Suprapubic skin (tissue), 4 donors: ENCODE results near the gene CDKL2. TPM values are rescaled to one million over a fixed set of nuclear protein-coding genes. Genes with fewer than 3 reads are reported as not detected.

ENCODE experiments used
- DNase-seq, 2 donors: peaks; one replicate each; pipeline ENCODE4 v3.0.0-alpha.2; 2019; ENCODE audit warnings: low spot score in 2 of 2
- H3K27ac ChIP-seq: fragments of 200-600 bp; sonication (generic); one replicate; pipeline ENCODE4 v1.5.1; 2019
- H3K27me3 ChIP-seq: fragments of 200-600 bp; sonication (generic); one replicate; pipeline ENCODE4 v1.5.1; 2019
- H3K36me3 ChIP-seq: fragments of 200-600 bp; sonication (generic); one replicate; pipeline ENCODE4 v1.5.1; 2019
- H3K4me1 ChIP-seq: fragments of 200-600 bp; sonication (generic); one replicate; pipeline ENCODE4 v1.5.1; 2019
- H3K4me3 ChIP-seq: fragments of 200-600 bp; sonication (generic); one replicate; pipeline ENCODE4 v1.5.1; 2019; ENCODE audit warnings: mild to moderate bottlenecking
- H3K9me3 ChIP-seq: fragments of 200-600 bp; sonication (generic); one replicate; pipeline ENCODE4 v1.5.1; 2019
- CTCF ChIP-seq, 2 donors: fragments of 200-600 bp in 1 of 2; fragments of 450-650 bp in 1 of 2; sonication (generic) in 1 of 2; IDR thresholded peaks; one replicate each; pipeline ENCODE4 v1.5.1; 2016 to 2019; ENCODE audit warnings: antibody characterized with exemption in 2 of 2, mild to moderate bottlenecking in 1 of 2, moderate library complexity in 1 of 2
- EP300 ChIP-seq: sonication (generic); formaldehyde crosslinking; IDR thresholded peaks from one replicate; pipeline ENCODE4 v1.6.1; 2017; ENCODE audit warnings: antibody characterized with exemption
- POLR2A ChIP-seq, 2 donors: fragments of 450-650 bp; IDR thresholded peaks; one replicate each; pipeline ENCODE4 v1.6.1; 2017; ENCODE audit warnings: antibody characterized with exemption in 2 of 2, mild to moderate bottlenecking in 2 of 2, moderate library complexity in 2 of 2
- POLR2AphosphoS5 ChIP-seq, 3 donors: sonication (generic); formaldehyde crosslinking; IDR thresholded peaks; one replicate each; pipeline ENCODE4 v1.6.1; 2017; ENCODE audit warnings: antibody characterized with exemption in 3 of 3
- WGBS: methylation state at CpG from one replicate; pipeline ENCODE4 v1.1.5; 2018; 5-methylcytosine and 5-hydroxymethylcytosine counted together
- total RNA-seq, 4 donors: library from RNA; depleted of rRNA; stranded (reverse); fragments of >200 nt; gene quantifications; one replicate each; pipeline ENCODE4 v1.1.0, GENCODE V29; 2016

CDKL2 gene
- total RNA-seq, 4 donors from 2014 or later = 1.3 to 2.0 (median 1.8) TPM; not detected in 1

- no peak overlapping the region for H3K27ac ChIP-seq
- H3K4me1 ChIP-seq = no peaks in the 10 kb centered on the region
- WGBS = 88% methylated on average over 7 of the region's 7 CpGs
- peaks cover 8% of the 10 kb centered on the region for H3K36me3 ChIP-seq
- H3K9me3 ChIP-seq = no peaks in the 10 kb centered on the region
- no peak for DNase-seq
- H3K4me3 ChIP-seq = no peak overlapping the region
- TF ChIP-seq POLR2A (IDR thresholded peaks at IDR 0.05) (no peak), POLR2AphosphoS5 (IDR thresholded peaks at IDR 0.05) (no peak), EP300 (no peak), CTCF (IDR thresholded peaks at IDR 0.05) (no peak)
- no peaks in the 10 kb centered on the region for H3K27me3 ChIP-seq
These were observed 8.9 kb upstream of the CDKL2 start for GRCh38 chr4:75639124-75639695.

GRCh38 chr4:75637827-75638226 is 7.5 kb upstream of the CDKL2 start:
- TF ChIP-seq POLR2A (IDR thresholded peaks at IDR 0.05) = no peak
- no peak for TF ChIP-seq POLR2AphosphoS5 (IDR thresholded peaks at IDR 0.05)
- TF ChIP-seq EP300 = no peak
- no peak for TF ChIP-seq CTCF (IDR thresholded peaks at IDR 0.05)
- H3K27me3 ChIP-seq = no peaks in the 10 kb centered on the region
- DNase-seq = no peak
- H3K36me3 ChIP-seq = peaks cover 2% of the 10 kb centered on the region
- no peaks in the 10 kb centered on the region for H3K9me3 ChIP-seq
- 96% methylated on average over 1 of the region's 1 CpG for WGBS
- H3K4me3 ChIP-seq = no peak overlapping the region
- H3K4me1 ChIP-seq = no peaks in the 10 kb centered on the region
- no peak overlapping the region for H3K27ac ChIP-seq

- no peaks in the 10 kb centered on the region for H3K9me3 ChIP-seq
- no peaks in the 10 kb centered on the region for H3K4me1 ChIP-seq
- TF ChIP-seq POLR2AphosphoS5 (IDR thresholded peaks at IDR 0.05) = no peak
- TF ChIP-seq CTCF (IDR thresholded peaks at IDR 0.05) = no peak
- no peak for TF ChIP-seq POLR2A (IDR thresholded peaks at IDR 0.05)
- TF ChIP-seq EP300 = no peak
- no peaks in the 10 kb centered on the region for H3K27me3 ChIP-seq
- H3K27ac ChIP-seq = no peak overlapping the region
- 85% methylated on average over 1 of the region's 1 CpG for WGBS
- no peak for DNase-seq
- H3K4me3 ChIP-seq = no peak overlapping the region
- peaks cover 2% of the 10 kb centered on the region for H3K36me3 ChIP-seq
These were observed 6.8 kb upstream of the CDKL2 start for GRCh38 chr4:75637176-75637575.

GRCh38 chr4:75634951-75635350 is 4.6 kb upstream of the CDKL2 start:
- Histone ChIP-seq H3K27me3 (no peaks in the 10 kb centered on the region), H3K4me3 (no peak overlapping the region), H3K36me3 (no peaks in the 10 kb centered on the region), H3K9me3 (no peaks in the 10 kb centered on the region), H3K4me1 (peaks cover 11% of the 10 kb centered on the region), H3K27ac (no peak overlapping the region)
- TF ChIP-seq CTCF (IDR thresholded peaks at IDR 0.05) (no peak), POLR2AphosphoS5 (IDR thresholded peaks at IDR 0.05) (no peak), POLR2A (IDR thresholded peaks at IDR 0.05) (no peak), EP300 (no peak)
- DNase-seq = no peak
- 60% methylated on average over 2 of the region's 2 CpGs for WGBS

GRCh38 chr4:75634281-75634680 is 4.0 kb upstream of the CDKL2 start:
- H3K4me3 ChIP-seq = no peak overlapping the region
- TF ChIP-seq POLR2AphosphoS5 (IDR thresholded peaks at IDR 0.05) (no peak), EP300 (no peak), POLR2A (IDR thresholded peaks at IDR 0.05) (no peak), CTCF (IDR thresholded peaks at IDR 0.05) (no peak)
- H3K27ac ChIP-seq = no peak overlapping the region
- WGBS = 66% methylated on average over 3 of the region's 3 CpGs
- H3K27me3 ChIP-seq = no peaks in the 10 kb centered on the region
- DNase-seq = no peak
- peaks cover 12% of the 10 kb centered on the region for H3K4me1 ChIP-seq
- no peaks in the 10 kb centered on the region for H3K36me3 ChIP-seq
- H3K9me3 ChIP-seq = no peaks in the 10 kb centered on the region
